Measurements from ENCODE around the gene ZNF630. TPM values are rescaled to one million over a fixed set of nuclear protein-coding genes. Genes with fewer than 3 reads are reported as not detected.

Gene ZNF630
- total and polyA plus RNA-seq, 2 experiments from 2014 or later: 1.6 to 1.7 TPM

DNA sequence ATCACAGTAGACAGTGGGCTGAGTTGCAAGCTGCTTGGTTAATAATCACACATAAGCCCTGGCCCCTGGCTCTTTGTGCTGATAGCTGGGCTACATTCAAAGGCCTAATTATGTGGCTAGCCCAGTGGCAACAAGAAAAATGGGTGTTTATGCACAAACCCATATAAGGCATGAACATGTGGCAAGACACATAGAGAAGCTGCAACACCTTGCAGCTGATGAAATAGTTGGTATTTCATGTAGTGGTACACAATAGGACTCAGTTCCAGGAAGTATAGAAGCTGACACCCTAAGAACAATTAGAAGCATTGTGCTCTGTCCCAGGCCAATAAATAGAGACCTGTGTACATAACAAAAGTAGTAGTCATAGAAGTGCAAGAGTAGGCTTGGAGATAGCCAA, 14.6 kb upstream of the ZNF630 start:
- H3K27ac ChIP-seq: no peak overlapping the region

DNA sequence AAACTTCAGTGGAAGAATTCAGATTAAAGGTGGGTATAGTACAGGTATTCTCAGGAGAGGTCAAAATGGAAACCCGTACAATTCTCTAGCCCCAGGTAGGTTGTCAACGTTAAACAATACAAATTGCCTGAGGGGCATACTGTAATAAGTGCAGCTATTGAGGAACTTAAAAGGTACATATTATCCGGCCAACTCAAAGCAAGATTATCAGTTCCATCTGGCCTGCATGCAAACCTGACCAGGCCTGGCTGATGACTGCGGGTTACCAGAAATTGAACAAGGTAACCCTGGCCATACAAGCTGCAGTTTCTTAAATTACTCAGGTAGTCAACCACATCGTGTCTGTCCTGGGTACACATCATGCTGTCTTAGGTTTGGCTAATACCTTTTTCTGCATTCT, 12.3 kb upstream of the ZNF630 start:
- Histone ChIP-seq H3K36me3 (no peaks in the 10 kb centered on the region), H3K27me3 (no peaks in the 10 kb centered on the region), H3K4me1 (ENCODE audit: low read depth) (no peaks in the 10 kb centered on the region), H3K4me3 (no peak overlapping the region), H3K27ac (no peak overlapping the region), H3K9me3 (ENCODE audit: low read depth) (no peaks in the 10 kb centered on the region)
- no peak for DNase-seq (ENCODE audit: low read depth in 1 of 2, low spot score in 1 of 2)
- TF ChIP-seq, protein P1, sequence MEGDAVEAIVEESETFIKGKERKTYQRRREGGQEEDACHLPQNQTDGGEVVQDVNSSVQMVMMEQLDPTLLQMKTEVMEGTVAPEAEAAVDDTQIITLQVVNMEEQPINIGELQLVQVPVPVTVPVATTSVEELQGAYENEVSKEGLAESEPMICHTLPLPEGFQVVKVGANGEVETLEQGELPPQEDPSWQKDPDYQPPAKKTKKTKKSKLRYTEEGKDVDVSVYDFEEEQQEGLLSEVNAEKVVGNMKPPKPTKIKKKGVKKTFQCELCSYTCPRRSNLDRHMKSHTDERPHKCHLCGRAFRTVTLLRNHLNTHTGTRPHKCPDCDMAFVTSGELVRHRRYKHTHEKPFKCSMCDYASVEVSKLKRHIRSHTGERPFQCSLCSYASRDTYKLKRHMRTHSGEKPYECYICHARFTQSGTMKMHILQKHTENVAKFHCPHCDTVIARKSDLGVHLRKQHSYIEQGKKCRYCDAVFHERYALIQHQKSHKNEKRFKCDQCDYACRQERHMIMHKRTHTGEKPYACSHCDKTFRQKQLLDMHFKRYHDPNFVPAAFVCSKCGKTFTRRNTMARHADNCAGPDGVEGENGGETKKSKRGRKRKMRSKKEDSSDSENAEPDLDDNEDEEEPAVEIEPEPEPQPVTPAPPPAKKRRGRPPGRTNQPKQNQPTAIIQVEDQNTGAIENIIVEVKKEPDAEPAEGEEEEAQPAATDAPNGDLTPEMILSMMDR (IDR thresholded peaks at IDR 0.05; ENCODE audit: low read depth, low read length): no peak

More for the DNA sequence above, 14.6 kb upstream of the ZNF630 start:
- no peaks in the 10 kb centered on the region for H3K27me3 ChIP-seq
- no peak overlapping the region for H3K4me3 ChIP-seq
- H3K9me3 ChIP-seq (ENCODE audit: low read depth): no peaks in the 10 kb centered on the region
- no peaks in the 10 kb centered on the region for H3K36me3 ChIP-seq
- DNase-seq (ENCODE audit: low read depth in 1 of 2, low spot score in 1 of 2): peak in 1 of 2 donors; percentile 45
- TF ChIP-seq, protein P1 (IDR thresholded peaks at IDR 0.05; ENCODE audit: low read depth, low read length): no peak
- no peaks in the 10 kb centered on the region for H3K4me1 ChIP-seq (ENCODE audit: low read depth)

DNA sequence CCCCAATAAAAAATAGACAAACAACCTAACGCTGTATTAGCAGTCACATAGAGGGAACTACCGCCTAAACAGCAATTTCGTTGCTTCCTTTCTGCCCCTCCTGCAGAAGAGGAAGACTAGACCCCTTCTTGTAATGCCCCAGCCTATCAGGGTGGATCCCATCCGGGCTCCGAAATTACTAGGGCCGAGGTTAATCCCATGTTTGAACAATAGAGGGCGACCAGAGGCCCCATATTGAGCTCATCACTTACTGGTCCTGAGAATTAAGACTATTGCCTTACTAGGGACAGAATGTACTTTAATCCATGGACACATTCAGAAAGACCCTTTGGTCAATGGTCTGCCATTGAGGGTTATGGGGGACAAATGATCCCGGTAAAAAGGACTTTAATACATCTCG, 11.8 kb upstream of the ZNF630 start:
- Histone ChIP-seq H3K36me3 (no peaks in the 10 kb centered on the region), H3K9me3 (ENCODE audit: low read depth) (no peaks in the 10 kb centered on the region), H3K27ac (no peak overlapping the region), H3K27me3 (no peaks in the 10 kb centered on the region), H3K4me1 (ENCODE audit: low read depth) (no peaks in the 10 kb centered on the region), H3K4me3 (no peak overlapping the region)
- TF ChIP-seq, protein P1 (IDR thresholded peaks at IDR 0.05; ENCODE audit: low read depth, low read length): peak; percentile 58
- DNase-seq (ENCODE audit: low read depth in 1 of 2, low spot score in 1 of 2): peak; percentile 49 to 61

DNA sequence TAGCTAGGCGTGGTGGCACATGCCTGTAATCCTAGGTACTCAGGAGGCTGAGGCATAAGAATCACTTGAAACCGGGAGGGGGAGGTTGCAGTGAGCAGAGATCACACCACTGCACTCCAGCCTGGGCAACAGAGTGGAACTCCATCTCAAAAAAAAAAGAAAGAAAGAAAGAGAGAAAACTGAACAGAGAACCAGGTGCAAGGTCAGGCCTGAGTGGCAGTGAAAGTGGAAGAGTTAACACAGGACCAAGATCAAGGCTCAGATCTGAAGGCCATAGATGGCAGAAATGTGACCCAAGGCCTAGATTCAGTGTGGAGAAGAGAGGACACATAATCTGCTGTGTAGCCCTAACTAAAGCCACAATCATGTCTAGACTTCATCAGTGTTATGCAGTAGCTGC, 4.9 kb upstream of the ZNF630 start:
- Histone ChIP-seq H3K27ac (no peak overlapping the region), H3K4me3 (no peak overlapping the region), H3K4me1 (ENCODE audit: low read depth) (no peaks in the 10 kb centered on the region), H3K9me3 (ENCODE audit: low read depth) (no peaks in the 10 kb centered on the region), H3K27me3 (no peaks in the 10 kb centered on the region), H3K36me3 (no peaks in the 10 kb centered on the region)
- TF ChIP-seq, protein P1 (IDR thresholded peaks at IDR 0.05; ENCODE audit: low read depth, low read length): no peak
- no peak for DNase-seq (ENCODE audit: low read depth in 1 of 2, low spot score in 1 of 2)

DNA sequence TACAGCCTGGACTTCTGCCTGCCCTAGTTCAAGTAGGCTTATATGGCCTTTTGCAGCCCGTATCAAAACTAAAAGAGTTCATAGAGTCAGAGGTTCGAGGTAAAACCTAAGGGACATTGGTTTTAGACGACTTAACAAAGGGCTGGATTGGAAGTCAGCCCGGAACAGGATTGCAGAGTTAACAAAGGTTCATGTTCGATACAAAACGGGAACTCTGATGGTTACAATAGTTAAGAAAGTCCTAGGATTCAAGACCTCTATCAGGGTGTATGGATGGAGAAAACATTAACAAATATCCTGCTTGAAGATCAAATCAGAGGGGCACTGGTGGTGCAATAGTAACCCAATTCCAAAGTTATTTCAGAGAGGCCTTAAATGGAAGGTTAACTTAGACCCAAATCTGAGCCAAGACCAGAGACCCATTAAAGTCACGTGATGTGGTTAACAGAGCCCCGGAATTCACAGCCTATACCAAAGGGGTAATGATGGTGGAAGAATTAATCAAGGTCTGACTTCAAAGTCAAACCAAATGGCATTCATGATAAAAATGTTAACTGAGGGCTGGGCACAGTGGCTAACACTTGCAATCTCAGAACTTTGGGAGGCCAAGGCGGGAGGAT, 656 bp upstream of the ZNF630 start:
- H3K27ac ChIP-seq: peak overlapping the region; percentile 95
- H3K4me1 ChIP-seq (ENCODE audit: low read depth): no peaks in the 10 kb centered on the region
- no peak for DNase-seq (ENCODE audit: low read depth in 1 of 2, low spot score in 1 of 2)
- TF ChIP-seq, protein P1 (IDR thresholded peaks at IDR 0.05; ENCODE audit: low read depth, low read length): no peak
- H3K27me3 ChIP-seq: no peaks in the 10 kb centered on the region
- peak overlapping the region; percentile 54 for H3K4me3 ChIP-seq
- no peaks in the 10 kb centered on the region for H3K36me3 ChIP-seq
- no peaks in the 10 kb centered on the region for H3K9me3 ChIP-seq (ENCODE audit: low read depth)
